D721Med (cell line): ENCODE data around the gene GMEB2.

Experiments used
- DNase-seq: peaks from one replicate; pipeline ENCODE4 v3.0.0; 2011; ENCODE audit warnings: low spot score; ENCODE audit not compliant: insufficient read length
- FAIRE-seq: peaks from 2 replicates; lab custom pipeline; 2011; peaks lifted over from hg19 to GRCh38; lab: Jason Lieb, UNC
- CTCF ChIP-seq: IDR thresholded peaks from 2 replicates; pipeline ENCODE4 v1.5.1; 2012; ENCODE audit warnings: mild to moderate bottlenecking, control low read depth; ENCODE audit not compliant: insufficient read depth; ENCODE audit errors: missing control alignments

The GMEB2 gene

GRCh38 chr20:63547725-63548480, 79.0 kb downstream of the GMEB2 start, which contains the start of gene SRMS:
Gene SRMS, minus strand, starts transcription at chr20:63547749. Its CDS starts 286 bp downstream, at chr20:63547463.
- no peak for DNase-seq
- no peak for FAIRE-seq
- TF ChIP-seq CTCF = no peak

GRCh38 chr20:63546956-63547724, 79.8 kb downstream of the GMEB2 start:
- no peak for TF ChIP-seq CTCF
- DNase-seq (no peak), FAIRE-seq (no peak)

DNA sequence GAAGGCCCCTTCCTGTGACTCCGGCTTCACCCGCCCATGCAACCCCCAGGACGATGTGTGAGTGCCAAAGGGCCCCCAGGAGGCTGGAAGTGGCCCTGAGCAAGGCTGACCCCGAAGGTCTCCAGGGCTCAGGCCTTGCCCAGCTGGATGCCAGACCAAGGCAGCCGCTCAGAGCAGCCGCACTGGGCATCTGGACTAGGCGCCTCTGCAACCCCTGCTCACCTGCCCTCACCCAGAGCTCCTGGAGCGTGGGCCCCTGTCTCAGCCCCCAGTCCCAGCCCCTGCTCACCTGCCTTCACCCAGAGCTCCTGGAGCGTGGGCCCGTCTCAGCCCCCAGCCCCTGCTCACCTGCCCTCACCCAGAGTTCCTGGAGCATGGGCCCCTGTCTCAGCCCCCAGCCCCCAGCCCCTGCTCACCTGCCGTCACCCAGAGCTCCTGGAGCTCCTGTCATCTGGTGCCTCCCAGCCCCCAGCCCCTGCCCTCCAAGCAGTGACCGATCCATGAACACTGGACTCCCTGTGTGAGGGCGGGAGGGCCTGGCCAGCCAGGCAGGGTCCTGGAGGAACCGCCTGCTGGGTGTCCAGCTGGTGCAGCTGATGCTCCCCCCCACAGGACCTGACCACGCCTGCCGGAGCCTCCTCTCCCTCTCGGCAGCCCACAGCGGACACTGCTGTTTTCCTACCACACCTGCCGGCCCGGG, 80.5 kb downstream of the GMEB2 start:
- TF ChIP-seq CTCF = no peak
- DNase-seq = no peak
- no peak for FAIRE-seq

GRCh38 chr20:63545814-63546213, 81.1 kb downstream of the GMEB2 start:
- no peak for TF ChIP-seq CTCF
- FAIRE-seq (no peak), DNase-seq (no peak)

DNA sequence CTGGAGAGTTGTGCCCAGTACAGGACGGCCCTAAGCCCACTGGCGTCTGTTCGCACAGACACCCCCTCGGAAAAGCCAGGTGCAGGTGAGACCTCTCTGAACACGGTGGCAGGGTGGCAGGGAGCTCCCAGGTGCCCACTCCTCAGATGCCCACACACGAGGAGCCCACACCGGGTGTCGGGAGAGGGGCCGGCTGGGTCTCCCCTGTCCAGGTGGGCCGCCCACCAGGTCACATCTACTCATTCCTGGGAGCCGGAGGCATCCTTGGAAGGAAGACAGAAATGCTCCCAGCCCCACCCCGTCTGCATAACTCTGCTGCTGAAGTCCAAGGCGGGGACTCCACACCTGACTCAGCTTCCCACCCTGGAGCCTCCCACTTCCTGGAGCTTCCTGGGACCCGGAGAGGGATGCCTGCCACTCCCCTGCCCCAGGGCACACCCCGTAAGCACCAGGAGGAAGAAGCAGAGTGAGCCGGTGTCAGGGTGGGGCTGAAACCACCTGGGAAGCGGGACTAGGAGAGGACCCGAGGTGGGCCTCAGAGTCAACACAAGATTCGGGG, 81.9 kb downstream of the GMEB2 start:
- DNase-seq (no peak), FAIRE-seq (no peak)
- no peak for TF ChIP-seq CTCF

DNA sequence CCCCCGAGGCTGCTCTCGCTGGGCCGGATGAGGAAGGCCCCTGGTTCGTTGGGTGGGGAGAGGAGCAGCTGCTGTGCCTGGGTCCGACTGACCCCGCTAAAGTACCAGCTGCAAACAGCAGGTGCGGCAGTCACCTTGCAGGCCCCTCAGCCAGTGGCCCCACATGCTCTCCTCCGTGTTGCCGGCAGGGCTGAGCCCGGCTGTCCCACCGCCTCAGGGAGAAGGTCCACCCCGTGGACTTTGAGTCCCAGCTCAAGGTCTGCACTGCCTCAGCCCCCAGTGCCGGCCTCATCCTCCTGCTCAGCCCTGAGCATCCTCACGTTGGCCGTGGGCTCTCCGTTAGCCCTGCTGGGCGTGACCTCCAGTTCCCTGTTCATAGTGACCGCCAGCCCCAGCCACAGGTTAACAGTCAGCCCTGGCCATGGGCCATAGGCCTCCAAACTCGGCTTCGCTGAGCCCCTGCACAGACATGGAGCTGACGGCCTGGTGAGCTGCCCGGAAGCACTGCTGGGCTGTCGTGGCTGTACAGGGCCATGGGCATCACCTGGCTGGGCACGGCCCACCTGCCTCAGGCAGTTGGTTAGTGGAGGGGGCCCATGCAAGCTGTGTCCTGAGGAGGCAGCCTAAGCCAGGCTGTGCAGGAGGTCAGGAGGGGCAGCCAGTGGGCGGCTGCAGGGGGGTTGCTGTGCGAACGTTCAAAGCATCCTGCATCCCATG, 82.5 kb downstream of the GMEB2 start:
- no peak for TF ChIP-seq CTCF
- DNase-seq = no peak
- FAIRE-seq = no peak
